Stimulated activated CD8-positive, alpha-beta memory T cell treated with anti-CD3 and anti-CD28 coated beads, Interleukin-7, amount 100 ng/mL, for 1 hour (primary cell): ENCODE measurements around the gene IGSF3.
"Not testable (repeated sequence)": the region's sequence is repeated elsewhere in the genome, so short reads cannot be mapped to it uniquely, and the experiment has no call there.

Experiments used
- DNase-seq, 2 donors: peaks; one replicate each; pipeline ENCODE4 v3.0.0-alpha.2; 2020; ENCODE audit warnings: low read depth in 2 of 2

IGSF3 gene

GRCh38 chr1:116664366-116664977, 3.1 kb downstream of the IGSF3 start:
- no peak for DNase-seq

- no peak for DNase-seq
Observed at GRCh38 chr1:116663821-116664220, 3.7 kb downstream of the IGSF3 start.

- no peak for DNase-seq
Observed at GRCh38 chr1:116661633-116662032, 5.9 kb downstream of the IGSF3 start.

GRCh38 chr1:116658645-116659044, 8.9 kb downstream of the IGSF3 start:
- not testable (repeated sequence) for DNase-seq

GRCh38 chr1:116657836-116658235, 9.7 kb downstream of the IGSF3 start:
- not testable (repeated sequence) for DNase-seq

- no peak for DNase-seq
Observed at GRCh38 chr1:116654351-116654750, 13.2 kb downstream of the IGSF3 start.

- not testable (repeated sequence) for DNase-seq
Observed at GRCh38 chr1:116652598-116652997, 14.9 kb downstream of the IGSF3 start.

- DNase-seq: not testable (repeated sequence)
Observed at GRCh38 chr1:116650781-116651180, 16.8 kb downstream of the IGSF3 start.

- DNase-seq: not testable (repeated sequence)
Observed at GRCh38 chr1:116649041-116649440, 18.5 kb downstream of the IGSF3 start.

- DNase-seq: not testable (repeated sequence)
Observed at GRCh38 chr1:116648325-116648724, 19.2 kb downstream of the IGSF3 start.

- DNase-seq: not testable (repeated sequence)
Observed at GRCh38 chr1:116647186-116647585, 20.3 kb downstream of the IGSF3 start.

- DNase-seq: not testable (repeated sequence)
Observed at GRCh38 chr1:116646673-116647170, 20.8 kb downstream of the IGSF3 start.

GRCh38 chr1:116645802-116646672, 21.5 kb downstream of the IGSF3 start:
- not testable (repeated sequence) for DNase-seq

GRCh38 chr1:116644993-116645392, 22.5 kb downstream of the IGSF3 start:
- DNase-seq: not testable (repeated sequence)

GRCh38 chr1:116644096-116644495, 23.4 kb downstream of the IGSF3 start:
- not testable (repeated sequence) for DNase-seq

- DNase-seq: not testable (repeated sequence)
Observed at GRCh38 chr1:116643281-116643751, 24.2 kb downstream of the IGSF3 start.

GRCh38 chr1:116642311-116643280, 24.9 kb downstream of the IGSF3 start:
- not testable (repeated sequence) for DNase-seq

GRCh38 chr1:116637583-116637982, 29.9 kb downstream of the IGSF3 start:
- DNase-seq: not testable (repeated sequence)

GRCh38 chr1:116636584-116636983, 30.9 kb downstream of the IGSF3 start:
- not testable (repeated sequence) for DNase-seq

GRCh38 chr1:116634386-116634785, 33.1 kb downstream of the IGSF3 start:
- DNase-seq: not testable (repeated sequence)
